NCI-H345 treated with DMSO at 0.1 percent for 48 hours (cell line): ENCODE results near the gene KCTD1.

ENCODE experiments used
- DNase-seq: peaks from one replicate; lab custom pipeline; 2025; ENCODE audit not compliant: unreplicated experiment; lab: John Stamatoyannopoulos, UW

KCTD1 gene

DNA sequence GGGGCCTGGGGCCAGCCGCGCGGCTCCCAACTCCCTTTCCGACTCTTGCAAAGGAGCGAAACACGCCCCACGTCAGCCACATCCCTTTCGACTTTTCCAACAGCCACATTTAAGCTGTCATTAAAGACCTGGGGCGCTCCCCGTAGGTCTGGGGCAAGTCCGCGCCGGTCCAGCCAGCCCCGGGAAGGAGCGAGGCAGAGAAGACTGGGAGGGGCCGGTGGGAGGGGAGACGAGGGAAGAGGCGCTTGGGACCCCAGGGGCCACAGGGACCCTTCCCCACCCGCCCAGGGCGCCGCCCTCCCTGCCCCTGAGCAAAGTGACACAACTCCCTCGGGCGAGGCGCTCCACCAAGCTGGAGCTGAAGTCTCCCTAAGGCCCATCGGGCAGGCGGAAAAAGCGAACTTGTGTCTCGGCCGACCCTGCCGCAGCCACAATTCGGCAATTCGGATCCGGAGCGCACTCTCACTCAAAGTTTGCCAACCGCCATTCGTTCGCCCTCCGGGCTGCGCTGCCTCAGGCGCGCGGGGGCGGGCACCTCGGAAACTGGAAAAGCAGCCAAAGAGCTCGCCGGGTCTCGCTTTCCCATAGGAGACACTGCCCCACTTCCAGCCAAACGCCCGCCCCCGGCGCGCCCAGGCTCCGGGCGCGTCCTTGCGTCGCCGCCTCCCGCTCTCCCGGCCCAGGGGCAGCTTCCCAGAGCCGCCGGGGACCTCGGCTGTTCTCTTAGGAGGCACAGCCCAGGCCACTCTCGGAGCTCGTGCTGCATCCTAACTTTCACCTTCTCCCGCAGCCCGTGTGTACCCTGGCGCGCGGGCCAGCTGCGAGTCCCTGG, 1.1 kb upstream of the KCTD1 start:
- DNase-seq: peak; percentile 29

DNA sequence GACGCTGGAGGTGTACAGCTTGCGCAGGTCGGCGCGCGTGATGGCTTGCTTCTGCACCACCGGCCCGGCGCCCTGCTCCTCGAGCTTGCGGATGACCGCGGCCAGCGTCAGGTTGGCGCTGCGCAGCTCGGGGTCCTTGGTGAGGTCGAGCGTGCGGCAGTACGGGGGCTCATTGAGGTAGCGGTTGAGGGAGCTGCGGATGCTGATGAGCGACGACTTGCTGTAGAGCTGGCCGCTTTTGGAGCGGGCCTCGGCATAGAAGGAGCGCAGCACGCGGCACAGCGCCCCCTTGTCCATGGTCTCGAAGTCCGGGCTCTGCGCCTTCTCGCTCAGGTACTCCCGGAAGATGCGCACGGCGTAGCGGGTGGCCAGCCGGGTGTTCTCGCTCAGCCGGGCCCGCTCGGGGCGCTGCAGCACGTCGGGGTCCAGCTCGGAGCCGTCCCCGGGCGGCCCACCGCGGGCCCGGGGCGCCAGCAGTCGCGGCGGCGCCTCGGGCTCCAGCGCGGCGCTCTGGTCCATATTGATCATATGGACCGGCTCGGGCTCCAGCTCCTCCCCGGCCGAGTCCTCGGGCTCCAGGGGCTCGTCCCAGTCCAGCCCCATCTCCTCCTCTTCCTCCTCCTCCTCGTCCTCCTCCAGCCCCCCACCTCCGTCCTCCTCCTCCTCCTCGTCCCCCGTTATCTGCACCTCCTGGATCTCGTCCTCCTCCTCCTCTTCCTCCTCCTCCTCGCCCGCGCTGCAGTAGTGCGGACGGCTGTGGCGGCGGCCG, 523 bp downstream of the KCTD1 start:
- no peak for DNase-seq

GRCh38 chr18:26546875-26547645, 1.3 kb downstream of the KCTD1 start:
- no peak for DNase-seq

GRCh38 chr18:26546170-26546874, 2.0 kb downstream of the KCTD1 start:
- no peak for DNase-seq

DNA sequence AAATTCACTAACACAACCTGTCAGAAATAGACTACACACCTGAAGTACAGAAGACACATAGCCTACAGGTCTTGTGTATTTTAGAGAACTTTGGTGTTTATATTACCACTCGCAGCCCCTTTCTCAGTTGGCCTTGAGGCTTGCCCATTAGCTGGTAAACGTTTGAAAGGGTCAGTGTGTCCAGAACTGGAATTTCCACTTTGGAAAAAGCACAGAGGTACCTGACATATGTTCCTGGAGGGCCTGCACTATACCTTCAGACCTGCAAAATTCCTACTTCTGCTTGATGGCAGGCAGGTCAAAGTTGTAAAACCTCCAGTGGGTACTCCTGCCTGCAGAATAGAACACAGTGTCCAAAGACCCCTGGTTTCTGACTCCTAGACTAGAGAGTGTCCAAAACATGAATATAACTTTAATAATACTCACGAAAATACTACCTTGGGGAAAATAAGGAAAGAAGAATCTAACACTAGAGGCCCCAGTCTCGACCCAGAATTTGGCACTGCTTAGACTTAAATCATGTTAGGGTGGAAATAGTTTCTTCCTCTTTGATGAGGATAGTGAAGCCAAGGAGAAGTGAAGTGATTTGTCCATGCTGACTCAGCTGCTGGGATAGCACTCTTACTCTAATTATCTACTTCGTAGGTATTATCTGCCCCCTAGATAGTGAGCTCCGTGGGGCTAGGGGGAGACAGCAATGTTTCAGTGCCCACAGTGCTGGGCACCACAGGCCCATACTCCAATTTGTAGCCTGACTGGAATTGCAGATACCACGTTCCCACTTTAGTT, 2.8 kb downstream of the KCTD1 start:
- DNase-seq: no peak

DNA sequence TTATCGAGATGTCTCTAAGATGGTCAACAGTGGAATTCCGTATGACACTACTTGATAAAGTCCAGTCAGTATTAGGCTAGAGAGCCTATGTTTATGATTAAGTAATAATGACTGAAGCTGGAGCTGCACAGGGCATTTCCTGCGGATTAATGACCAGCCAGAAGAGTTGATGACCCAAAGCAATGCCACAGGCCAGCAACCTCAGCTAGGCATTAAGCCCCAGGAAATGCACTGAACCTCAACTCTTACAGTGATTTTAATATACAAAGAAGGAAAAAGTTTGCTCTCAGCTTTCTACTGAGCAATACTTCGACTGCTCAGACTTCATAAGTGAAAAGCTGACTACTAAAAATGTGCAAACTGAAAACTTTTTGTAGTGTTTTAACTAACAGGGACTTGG, 3.9 kb downstream of the KCTD1 start:
- DNase-seq: no peak

- no peak for DNase-seq
These were observed 5.0 kb downstream of the KCTD1 start for GRCh38 chr18:26543373-26543772.

- no peak for DNase-seq
These were observed 8.2 kb downstream of the KCTD1 start for GRCh38 chr18:26540043-26540628.

GRCh38 chr18:26538524-26538923, 9.8 kb downstream of the KCTD1 start:
- DNase-seq: no peak

- DNase-seq: no peak
These were observed 11.7 kb downstream of the KCTD1 start for GRCh38 chr18:26536664-26537063.

- no peak for DNase-seq
These were observed 12.3 kb downstream of the KCTD1 start for GRCh38 chr18:26536032-26536431.

- no peak for DNase-seq
These were observed 12.7 kb downstream of the KCTD1 start for GRCh38 chr18:26535630-26536029.

DNA sequence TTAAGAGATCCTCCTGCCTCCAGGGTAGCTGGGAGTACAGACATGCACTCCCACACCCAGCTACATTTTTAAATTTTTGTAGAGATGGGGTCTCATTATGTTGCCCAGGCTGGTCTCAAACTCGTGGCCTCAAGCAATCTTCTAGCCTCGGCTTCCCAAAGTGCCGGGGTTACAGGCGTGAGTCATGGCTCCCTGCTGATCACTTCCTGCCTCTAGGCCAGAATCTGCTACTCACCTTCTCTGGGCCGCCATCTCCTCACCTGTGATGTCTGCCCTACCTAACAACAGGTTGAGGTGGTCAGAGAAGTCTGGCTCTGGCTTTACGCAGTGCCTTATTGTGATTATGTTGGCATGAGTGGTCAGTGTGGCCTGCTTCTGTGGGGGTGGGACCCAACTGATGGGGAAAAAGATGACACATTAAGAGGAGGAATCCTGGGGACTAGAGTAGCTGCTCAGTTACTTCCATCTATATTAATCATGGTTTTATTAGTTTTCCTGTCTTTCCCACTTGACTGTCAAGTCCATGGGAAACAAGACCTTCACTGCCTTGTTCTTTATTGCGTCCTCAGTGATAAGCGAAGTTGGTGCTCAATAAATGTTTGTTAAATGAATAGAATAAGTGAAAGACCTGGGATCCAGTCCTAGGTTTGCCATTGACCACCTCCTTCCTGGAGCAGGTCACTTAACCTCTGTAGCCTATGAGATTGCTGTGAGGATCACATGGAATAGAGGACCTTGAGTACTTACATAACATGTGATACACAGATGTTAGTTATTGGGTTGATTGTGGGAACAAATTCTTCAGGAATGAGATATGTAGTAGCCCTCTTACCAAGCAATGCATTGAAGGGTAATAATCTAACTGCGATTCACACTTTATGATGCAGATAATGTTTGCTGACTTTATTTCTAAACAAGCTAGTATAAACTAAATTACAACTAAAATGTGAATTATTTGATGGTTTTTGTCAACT, 15.7 kb downstream of the KCTD1 start:
- no peak for DNase-seq

DNA sequence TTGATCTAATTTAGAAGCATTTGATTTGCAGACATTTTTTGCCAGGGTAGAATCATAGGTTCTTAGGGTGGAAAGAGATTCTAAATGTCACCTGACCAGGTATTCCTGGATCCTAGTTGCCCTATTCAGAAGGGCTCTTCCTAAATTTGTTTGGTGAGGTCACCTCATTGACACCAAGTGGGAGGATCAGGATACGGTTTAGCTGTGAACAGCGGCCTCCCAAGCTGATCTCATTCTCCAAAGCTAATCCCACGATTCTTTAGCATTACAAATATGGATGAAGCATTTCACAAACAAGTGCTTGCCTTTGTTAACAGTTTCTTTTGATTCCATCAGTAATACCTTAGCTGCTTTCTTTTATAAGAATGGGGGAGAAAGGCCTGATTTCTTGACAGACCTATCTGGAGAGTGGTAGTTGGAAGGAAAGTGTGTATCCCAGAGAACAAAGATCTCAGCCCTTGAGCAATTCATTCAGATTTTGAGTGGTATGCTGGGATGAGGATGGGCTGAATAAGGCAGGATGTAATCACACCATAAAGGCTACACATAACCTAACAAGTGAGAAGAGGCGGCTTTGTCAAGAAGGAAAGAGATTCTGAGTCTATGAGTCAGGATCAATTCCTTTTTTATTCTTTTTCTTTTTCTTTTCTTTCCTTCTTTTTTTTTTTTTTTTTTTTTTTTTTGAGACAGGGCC, 16.6 kb downstream of the KCTD1 start:
- DNase-seq: no peak

- DNase-seq: no peak
These were observed 21.5 kb downstream of the KCTD1 start for GRCh38 chr18:26526966-26527234.

DNA sequence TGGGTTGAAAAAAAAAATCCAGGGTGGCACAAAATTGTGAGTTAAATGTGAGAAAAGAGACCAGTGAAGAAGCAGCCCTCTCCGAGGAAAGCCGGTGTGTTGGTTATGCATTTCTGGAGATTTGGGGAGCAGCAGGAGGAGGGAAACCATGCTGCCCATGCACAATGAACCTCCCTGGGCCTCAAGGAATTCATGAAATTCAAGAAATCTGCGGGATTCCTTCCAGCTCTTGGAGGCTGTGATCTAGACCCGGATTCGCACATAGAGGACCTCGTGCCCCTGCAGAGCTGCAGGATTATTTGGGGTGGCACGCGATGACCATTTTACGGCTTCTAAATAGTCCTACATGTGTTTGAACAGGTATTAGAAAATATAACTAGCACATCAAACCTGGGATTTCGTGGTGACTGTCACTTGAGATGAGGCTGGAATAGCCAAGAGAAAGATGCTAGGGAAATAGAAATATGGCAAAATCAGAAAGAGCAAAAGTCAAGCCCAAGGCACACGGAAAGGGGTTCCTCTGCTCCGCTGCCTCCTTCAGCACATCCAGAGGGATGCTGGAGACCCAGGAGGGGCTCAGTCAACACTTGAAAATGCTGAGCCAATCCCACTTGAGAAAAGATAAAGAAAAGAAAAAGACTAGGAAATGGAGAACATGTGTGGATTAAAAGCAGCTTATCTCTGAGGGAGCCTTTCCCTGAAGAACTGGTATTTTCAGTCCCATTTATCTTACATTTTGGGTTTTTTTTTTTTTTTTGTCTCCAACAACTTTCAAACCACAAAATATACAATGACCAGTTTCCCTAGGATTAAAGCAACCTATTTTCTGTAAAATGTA, 22.0 kb downstream of the KCTD1 start:
- DNase-seq: no peak
